GM10266 (cell line): ENCODE results near the gene FOCAD.

Source experiments
- DNase-seq: peaks from one replicate; pipeline ENCODE4 v3.0.0; 2012; ENCODE audit errors: extremely low spot score
- TF ChIP-seq, protein P1 (sequence below): IDR thresholded peaks from 2 replicates; pipeline ENCODE4 v1.5.1; 2012; ENCODE audit warnings: mild to moderate bottlenecking, low read depth; ENCODE audit not compliant: control insufficient read depth, insufficient read depth; ENCODE audit errors: missing control alignments

Gene FOCAD

DNA sequence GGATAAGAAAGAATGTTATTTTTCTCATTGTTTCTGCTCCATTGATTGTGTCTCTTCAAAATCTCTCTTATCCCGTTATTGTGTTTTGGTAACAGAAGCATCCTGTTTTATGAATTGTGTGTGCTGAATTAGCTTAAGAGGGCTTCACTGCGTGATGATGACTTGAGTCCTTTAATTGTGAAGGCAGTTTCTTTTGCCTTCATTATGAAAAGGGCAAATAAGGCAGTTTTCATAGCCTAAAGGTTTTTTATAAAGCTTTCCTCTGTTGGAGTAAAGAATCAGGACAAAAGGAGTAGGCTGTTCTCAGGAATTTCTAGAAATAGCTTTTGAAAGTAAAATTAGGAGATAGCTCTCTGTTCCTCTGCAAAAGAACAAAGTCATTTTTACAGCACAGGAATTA is 169.8 kb downstream of the FOCAD start:
- no peak for DNase-seq
- TF ChIP-seq, protein P1, sequence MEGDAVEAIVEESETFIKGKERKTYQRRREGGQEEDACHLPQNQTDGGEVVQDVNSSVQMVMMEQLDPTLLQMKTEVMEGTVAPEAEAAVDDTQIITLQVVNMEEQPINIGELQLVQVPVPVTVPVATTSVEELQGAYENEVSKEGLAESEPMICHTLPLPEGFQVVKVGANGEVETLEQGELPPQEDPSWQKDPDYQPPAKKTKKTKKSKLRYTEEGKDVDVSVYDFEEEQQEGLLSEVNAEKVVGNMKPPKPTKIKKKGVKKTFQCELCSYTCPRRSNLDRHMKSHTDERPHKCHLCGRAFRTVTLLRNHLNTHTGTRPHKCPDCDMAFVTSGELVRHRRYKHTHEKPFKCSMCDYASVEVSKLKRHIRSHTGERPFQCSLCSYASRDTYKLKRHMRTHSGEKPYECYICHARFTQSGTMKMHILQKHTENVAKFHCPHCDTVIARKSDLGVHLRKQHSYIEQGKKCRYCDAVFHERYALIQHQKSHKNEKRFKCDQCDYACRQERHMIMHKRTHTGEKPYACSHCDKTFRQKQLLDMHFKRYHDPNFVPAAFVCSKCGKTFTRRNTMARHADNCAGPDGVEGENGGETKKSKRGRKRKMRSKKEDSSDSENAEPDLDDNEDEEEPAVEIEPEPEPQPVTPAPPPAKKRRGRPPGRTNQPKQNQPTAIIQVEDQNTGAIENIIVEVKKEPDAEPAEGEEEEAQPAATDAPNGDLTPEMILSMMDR: no peak

DNA sequence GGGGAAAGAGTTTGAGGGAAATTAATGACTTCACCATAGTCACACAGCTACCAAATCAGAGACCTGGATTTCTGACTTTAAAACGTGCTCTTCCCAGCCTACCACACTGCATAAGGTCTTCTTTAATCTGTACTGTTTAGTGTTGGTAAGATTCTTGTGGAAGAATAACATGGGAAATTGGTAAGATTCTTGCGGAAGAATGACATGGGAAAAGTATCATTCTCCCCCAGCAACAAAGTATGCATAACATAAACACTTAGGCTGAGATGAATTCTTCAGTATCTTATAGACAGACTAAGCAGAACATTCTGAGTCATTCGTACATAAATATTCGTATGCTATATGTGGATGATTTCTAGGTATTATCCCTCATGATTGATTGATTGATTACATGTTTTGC is 170.4 kb downstream of the FOCAD start:
- TF ChIP-seq, protein P1: no peak
- DNase-seq: no peak

DNA sequence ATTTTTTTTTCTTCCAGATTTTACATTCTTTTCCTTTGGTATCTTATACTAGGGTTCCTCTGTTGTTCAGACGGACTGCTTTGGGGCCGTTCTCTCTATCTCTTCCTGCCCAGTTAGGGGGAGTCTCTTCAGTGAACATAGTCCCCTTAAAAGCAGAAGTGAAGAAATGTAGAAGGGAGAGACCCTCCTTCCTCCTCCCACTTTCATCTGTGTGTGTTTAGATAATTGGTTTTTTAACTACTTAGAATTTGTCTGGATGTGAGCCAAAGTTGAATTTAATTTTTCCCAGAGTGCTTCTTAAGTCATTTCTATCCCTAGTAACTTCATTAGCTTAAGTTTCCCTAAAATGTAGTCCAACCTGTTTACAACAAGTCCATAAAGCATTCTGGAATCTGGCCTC is 179.9 kb downstream of the FOCAD start:
- no peak for DNase-seq
- TF ChIP-seq, protein P1: no peak

DNA sequence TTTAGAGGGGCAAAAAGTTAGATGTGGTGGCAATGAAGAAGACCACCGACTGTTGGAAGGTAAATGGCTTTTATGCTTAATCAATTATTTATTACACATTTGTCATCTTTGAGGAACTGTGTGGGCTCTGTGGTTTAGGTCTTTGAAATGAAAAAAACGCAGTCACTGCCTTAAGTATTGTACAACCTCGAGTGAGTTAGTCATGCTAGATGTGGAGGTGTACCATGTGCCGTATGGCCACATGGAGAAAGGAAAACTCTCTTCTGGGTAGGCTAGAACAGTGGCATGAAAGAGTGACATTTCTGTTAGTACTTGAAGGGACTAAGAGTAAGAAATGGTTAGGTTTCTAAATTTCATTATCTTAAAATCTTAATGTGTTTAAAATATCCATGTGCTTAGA is 181.3 kb downstream of the FOCAD start:
- TF ChIP-seq, protein P1: no peak
- no peak for DNase-seq

DNA sequence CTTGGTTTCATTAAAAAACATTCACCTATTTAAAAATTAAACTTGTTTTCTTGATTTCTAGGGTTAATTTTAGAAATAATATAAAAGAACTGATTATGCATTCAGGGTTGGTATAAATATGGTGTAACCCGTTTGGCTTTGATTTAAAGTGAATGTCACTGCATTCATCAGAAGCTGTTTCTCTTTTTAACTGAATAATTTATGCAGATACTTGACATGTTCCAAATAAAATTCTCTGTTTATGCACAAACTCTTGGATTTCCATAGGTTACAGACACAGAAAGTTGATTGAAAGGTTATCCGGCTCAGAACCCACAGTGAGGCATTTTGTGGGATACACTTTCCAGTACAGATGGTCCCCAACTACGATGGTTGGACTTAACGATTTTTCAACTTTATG is 186.1 kb downstream of the FOCAD start:
- no peak for DNase-seq
- TF ChIP-seq, protein P1: no peak

DNA sequence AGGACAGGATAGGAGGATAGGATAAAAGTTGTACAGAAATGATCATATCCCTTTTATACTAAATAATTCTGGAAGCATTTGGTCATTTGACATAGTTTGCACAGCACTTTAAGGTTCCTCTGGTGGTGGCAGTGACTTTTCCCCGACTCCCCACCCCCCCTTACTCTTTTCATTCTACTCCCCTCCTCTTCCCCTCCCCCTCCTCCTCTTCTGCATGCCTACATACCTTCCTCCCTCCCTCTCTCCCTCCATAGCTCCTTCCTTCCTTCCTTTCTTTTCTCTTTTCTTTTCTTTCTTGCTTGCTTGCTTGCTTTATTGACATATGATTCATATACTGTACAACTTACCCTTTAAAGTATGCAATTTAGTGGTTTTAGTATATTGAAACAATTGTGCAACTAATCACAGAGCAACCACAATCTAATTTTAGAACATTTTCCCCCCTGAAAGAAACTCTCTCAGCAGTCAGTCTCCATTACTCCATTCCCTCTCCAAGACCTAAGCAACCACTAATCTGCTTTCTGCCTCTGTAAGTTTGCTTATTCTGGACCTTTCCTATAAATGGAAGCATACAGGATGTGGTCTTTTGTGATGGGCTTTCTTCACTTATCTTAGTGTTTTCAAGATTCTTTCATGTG is 188.4 kb downstream of the FOCAD start:
- no peak for DNase-seq

DNA sequence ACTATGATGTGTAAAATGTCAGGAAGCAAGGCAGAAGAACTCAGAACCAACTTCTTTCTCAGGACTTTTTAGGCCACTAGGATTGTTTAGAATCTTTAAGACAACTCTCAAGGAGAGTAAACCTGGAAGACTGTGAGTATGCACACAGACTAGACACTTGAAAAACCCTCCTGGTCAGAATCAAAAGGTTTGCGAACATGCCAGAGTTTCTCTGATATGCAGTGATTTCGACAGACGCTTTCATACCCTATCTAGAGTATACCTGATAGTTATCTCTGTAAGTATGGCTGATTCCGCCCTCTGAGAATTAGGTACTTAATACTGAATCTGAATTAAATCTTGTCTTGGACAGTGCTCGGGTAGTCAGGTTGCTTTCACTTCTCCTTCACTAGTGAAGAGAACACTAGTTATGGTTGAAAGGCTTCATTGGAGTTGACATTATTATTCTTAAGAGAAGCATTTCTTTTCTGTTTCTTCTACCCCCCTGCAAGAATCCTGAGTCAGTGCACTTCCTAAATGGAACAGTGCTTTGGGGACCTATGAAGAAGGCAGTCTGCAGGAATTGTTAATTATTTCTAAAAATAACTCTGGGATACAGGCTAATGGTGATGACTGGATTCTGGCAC is 189.3 kb downstream of the FOCAD start:
- no peak for DNase-seq
- TF ChIP-seq, protein P1: no peak

More for the DNA sequence above, 188.4 kb downstream of the FOCAD start:
- TF ChIP-seq, protein P1: no peak
